SKM-1 (cell line): ENCODE data around the gene LURAP1L.

ENCODE experiments used
- DNase-seq: peaks from one replicate; lab custom pipeline; 2025; ENCODE audit not compliant: unreplicated experiment; lab: John Stamatoyannopoulos, UW

LURAP1L gene

DNA sequence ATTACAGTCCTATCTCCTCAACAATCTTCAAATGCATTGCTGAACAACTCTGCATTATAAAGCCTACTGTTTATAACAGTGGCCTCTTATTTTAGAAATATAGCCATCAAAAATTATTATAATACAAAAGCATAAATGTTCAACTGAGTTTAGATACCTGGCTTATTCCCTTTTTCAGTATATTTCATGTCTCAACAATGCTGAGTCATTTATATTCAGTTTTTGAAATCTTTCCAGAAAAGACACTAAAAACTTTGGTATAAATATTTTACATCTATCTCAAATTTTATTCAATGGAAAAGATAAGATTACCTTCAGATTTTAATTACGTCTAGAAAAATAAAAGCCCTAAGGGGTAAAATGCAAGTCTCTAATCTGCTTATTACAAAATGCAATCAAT, 37.9 kb downstream of the LURAP1L start:
- no peak for DNase-seq

DNA sequence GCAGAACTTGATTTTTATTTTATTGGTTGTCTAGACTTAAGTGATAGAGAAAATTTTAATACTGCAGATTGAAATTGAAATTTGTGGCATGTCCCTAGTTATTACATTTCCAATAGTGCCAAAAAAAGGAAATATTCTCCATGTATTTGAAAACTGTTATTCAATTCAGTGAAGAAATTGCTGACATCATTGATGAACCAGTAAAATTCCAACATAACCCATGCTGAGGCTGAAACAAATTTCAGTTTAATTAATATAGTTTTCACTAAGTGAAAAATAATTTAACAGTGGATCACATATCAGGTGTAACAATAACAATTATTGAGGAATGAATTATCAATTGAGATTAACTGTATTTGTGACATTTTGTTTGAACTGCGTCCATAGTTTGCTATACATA, 38.7 kb downstream of the LURAP1L start:
- no peak for DNase-seq

DNA sequence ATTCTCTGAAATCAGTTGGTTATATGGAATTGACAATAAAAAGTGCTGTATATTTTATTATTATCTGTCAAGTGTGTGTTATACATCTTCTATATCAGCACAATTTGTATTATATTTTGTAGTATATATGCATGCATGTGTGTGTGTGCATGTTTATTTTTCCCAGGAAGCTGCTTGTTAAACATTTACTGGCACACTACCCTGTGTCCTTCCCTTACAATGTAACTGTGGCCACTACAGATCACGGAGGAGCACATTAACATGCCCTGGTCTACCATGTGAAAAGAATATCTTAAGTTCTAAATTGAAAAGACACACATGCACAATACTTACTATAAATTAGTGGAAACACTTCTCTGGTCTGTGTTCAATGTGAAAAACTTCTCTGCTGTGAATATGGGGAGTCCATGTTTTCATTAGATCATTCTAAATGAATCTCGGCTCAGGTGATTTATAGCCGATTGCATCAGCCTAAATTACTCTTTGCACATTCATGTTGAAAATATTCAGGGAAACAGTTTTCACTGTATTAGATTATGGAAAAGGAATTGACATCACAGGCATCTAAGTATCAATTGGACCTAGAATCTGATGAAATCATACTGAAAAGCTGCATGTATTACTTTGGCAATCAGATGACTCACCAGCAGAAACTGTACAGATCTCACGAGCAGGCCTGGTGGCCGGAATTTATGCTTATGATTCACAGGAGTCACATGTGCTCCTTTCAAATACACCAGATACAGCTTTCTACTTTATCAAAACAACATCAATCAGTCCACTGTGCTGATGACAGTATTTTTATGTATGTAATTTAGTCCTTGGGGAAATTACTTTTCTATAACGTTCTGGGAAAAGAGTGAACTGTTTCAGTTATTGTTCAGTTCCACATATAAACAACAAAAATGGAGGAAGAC, 39.4 kb downstream of the LURAP1L start:
- DNase-seq = no peak

DNA sequence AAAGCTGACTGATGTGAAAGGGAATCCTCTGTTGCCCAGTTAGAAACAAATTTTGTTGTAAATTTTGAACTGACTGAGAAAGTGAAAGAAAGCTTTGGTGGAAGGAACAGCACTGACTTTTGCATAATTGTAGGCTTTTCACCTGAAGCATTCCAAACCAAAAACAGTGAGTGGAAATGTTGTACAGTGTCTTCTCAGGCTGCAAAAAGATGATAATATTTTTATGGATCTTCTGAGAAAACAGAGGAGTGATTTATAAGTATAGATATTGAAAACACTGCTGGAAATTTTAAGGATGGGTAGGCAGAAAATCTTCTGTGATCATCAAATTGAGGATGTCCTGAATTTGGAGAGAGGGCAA, 40.0 kb downstream of the LURAP1L start:
- DNase-seq = no peak

DNA sequence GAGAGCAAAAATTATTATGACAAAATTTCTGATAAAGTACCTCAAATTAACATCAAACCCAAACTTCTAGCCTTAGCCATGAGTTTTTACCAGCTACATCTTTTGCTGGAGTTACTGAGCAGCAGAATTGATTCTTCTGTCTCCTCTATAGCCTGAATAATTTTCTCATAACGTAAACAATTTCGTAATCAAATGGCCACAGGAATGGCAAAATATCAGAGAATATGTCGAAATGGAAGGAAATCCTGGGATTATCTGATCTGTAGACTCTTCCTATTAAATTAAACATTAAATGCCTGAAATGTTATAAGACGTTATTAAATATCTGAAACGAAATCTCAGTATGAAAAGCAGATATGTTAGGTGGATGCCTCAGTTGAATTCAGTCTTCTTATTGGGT, 41.1 kb downstream of the LURAP1L start:
- no peak for DNase-seq

DNA sequence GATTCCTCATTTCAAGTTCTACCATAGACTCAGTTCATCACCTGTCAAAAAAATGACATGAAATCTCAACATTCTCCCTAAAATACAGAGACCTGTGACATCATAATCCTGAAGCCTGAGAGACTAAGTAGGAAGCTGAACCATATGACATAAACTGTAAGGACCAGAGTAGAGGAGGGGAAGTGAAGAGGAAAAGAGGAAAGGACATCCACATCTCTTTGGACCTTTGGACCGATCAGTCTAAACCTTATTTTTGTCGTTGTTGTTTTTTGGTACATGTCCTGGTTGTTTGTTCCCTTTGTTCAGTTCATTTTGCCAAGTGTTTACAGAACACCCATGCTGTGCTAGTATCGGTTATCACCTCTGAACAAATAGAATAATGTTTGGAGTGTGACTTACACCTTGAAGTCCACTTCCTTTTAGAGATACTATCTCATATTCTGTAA, 41.9 kb downstream of the LURAP1L start:
- no peak for DNase-seq

DNA sequence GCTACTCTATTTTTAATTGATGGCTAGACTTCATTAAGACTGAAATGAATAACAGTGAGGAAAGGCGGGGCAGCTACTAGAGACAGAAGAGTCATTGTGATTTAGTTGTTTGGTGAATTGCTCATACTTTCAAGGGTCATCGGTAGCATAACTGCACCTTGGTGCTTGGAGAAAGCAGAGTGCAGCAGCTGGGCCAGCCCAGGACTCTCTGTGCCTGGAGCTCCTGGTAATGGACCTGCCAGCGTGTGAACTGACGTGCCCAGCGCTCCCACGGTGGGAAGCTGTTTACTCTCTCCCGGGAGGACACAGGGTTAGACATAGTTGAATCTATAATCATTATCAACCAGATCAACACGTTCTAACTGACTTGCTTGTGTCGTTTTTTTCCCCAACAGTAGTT, 42.9 kb downstream of the LURAP1L start:
- DNase-seq = no peak

DNA sequence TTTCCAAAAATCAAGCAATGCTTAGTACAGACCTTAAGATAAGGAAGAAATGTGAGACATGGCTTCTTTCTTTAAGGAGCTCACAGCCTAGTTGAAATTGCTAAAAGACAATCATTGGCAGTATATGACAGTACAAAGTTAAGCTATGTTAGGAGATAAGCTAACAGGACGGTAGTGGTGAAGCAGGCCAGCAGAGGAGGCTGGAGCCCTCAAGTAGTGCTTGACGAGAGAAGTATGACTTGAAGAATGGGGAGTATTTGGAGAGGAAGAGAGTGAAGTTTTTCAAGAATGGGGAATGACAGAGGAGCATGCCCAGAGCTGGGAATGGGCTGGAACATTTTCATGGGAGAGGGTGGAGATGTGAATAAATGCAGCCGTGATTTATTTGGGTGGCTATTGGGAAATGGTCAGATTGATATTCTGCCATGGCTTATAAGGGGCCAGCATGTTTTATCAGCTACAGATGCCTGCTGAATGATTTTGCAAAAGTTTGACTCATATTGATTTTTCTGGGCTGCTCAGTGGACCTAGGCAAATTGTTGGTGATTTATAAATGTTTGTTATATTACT, 43.7 kb downstream of the LURAP1L start:
- DNase-seq = no peak

DNA sequence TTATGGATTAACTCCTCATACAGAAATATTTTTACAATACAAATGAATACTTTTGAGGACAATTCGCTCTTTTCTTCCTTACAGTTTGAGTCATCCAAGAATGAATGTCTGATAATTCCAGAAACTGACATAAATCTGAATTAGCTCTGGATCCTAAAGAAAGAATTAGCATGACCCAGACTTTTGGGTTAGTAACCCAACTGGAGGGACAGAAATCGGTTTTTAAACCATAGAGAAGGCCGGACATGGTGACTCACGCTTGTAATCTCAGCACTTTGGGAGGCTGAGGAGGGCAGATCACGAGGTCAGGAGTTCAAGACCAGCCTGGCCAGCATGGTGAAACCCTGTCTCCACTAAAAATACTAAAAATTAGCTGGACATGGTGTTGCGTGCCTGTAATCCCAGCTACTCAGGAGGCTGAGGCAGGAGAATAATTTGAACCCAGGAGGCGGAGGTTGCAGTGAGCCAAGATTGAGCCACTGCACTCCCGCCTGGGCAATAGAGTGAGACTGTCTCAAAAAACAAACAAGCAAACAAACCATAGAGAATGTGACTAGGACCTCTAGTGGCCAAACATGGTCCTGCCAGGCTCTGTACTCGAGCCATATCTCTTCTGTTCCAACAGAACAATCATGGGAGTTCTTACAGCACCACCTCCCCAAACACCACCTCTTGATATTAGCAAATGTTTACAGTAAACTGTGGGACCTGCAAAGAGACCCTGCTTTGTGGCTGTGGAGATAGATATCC, 44.8 kb downstream of the LURAP1L start:
- DNase-seq = no peak

DNA sequence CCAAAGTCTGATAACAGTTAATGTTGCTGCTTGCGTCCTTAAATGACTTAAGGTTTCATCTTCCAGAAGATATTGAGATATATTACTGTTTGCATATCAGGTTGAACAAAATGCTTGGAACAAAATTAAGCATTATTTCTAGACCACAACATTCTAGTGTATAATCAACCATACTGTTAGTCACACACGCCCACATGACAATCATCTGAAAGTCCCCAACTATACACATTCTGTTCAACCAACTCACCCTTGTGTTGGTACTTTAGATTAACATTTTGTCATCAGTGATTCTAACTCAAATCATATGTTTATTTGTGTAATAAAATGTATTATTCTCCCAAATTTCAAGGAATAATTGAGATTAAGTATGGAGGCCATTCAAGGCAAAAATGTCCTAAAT, 47.3 kb downstream of the LURAP1L start:
- DNase-seq = no peak

DNA sequence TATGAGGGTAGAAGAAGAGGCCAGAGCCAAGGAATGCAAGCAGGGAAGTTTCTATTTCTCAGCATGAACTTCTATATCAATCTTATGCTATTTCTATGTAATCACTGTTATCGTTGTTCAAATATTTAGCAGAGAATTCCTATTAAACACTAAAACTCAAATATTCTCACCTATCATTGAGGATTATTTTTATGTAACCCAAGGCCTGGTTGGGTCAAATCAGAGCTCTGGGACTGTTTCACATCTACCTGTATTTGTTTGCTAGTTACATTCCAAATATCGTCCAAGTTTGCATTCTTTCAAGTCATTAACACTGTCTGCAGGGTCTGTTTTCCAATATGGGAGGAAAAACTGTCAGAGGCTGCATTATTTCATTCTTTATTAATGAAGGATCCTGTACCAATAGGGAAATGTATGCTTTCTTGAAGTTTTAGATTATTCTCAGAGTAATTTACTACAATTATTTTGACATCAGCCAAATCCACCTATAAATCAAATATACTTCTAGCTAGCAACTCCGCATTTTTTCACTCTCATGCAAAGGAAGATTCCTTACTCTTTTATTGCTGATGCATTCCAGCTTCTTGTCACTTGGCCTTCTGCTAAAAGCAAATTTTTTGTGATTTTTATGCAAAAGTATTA, 52.2 kb downstream of the LURAP1L start:
- no peak for DNase-seq

DNA sequence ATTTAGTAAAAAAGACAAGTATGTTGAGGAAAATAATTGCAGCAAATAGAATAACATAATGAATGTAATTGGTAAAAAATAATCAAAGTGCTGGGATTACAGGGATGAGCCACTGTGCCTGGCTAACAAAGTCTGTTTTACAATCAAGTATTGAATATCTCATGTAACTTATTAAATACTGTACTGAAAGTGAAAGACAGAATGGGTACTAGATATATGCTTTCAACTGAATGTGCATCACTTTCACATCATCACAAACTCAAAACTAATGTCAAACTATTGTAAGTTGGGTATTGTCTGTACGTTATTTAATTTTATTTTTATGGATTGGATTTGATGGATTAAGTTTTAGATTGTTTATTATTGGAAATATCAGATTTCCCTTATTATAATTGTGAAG, 58.9 kb downstream of the LURAP1L start:
- no peak for DNase-seq

DNA sequence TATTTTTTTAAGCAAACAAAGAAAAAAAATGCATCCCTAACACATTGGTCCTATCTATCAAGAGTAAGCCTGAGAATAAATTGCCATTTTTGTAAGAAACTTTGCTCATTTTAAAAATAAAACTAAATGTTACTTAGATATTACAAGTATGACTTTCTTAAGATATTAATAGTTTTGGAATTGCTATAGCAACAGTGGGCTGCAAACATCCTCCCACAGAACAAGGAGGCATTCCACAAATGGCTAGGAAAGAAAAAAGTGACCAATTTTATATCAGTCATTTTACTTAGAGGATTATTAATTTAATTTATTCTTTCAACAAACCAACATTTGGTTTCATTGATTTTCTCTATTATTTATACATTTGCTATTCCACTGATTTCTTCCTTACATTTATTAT, 63.7 kb downstream of the LURAP1L start:
- DNase-seq = no peak

DNA sequence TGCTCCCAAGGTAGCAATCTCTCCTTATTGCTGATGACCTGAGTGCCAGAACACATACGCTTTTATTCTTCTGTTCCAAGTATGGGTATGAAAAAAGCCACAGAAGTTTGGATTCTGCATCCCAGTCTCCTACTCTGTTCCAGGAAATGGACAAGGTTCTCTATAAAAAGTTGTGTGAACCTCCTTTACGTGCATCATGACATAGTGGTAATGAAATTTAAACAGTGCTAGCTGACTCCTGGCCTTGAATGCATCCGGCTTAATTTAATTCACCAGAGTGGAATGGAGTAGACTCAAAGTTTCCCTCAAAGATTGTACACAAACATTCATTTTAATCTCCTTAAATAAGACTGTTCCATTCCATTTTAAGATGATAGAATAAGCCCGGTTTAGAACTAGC, 68.9 kb downstream of the LURAP1L start:
- no peak for DNase-seq

DNA sequence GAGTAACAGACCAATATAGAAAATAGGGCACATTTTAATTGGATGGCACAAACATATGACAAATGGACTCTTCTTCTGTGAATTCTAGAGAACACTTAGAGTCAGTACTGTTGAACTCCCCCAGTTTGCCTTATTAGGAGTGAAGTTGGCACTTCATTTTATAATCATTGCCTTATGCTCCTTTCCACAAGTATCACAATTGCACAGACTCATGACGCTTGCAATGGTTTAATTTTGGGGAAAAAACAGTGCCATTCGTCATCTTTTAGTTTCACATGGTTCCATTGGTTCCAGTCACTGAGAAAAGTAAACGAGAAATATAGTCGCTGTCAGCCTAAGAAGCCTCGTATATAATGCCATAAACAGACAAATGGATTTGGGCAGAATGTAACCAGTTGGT, 71.2 kb downstream of the LURAP1L start:
- no peak for DNase-seq

DNA sequence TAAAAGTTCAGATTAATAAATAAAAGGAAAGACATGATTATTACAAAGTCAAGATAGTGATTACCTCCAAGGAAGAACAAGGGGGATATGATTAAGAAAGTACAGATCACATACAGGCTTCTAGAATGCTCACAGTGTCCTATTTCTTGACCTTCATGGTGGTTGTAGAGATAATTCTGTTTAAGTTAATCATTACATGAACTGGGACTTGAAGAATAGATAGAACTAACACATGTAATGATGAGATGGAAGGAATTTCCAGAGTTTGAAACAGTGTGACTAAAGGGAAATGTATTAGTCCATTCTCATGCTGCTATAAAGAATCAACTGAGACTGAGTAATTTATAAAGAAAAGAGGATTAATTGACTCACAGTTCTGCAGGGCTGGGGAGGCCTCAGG, 72.7 kb downstream of the LURAP1L start:
- no peak for DNase-seq

DNA sequence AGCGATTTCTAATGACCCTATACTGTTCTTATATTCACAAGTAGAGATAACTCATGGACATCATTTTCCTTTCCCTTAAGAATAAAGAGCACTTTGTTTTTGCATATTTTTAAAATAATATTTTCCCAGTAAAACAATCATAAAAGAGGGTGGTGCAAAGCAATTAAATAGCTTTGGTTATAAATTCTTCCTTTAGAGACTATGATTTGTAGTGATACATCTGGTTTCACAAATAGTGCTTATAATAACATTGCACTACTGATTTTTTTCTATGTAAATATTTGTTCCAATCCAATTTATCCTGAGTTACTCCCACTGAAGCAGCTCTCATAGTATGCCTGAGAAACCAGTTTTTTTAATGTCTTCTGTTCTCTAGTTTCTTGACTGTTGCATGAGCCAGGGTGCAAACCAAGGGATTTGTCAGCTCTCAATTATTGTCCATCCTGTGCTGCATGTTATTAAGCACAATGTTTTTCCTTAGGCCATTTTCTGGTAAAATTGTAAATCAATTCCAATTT, 74.7 kb downstream of the LURAP1L start:
- DNase-seq = no peak

DNA sequence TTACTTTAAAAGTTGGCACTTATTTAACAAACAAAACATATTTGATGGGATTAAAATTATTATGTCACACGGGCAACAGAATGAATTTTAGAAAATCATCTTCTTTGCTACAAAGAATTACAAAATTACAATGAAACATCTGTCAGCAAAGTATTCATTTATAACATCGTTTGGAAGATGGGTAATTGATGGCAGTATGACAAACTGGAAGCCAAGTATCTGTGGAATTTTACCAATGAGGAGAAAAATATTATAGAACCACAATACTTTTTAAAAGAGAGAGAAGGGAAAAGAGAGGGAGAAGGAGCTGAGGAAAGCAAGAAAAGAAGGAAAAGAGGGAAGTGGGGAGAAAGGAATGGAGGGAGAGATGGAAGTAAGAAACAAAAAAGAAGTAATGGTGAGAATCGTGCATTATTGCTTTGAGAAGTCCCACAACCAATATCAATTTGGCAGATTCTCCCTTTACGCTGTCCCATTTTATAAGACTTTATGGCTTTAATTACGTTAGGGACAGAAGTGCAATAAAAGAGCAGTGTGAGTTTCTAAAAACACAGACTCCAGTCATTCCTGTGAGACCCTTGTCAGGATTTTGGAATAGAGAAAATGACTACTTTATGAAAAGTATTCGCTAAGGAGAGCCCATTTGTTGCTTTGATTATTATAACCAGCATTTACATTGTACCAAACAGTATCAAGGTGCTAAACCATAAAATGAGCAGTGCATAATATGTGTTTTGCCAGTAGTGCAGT, 76.7 kb downstream of the LURAP1L start:
- DNase-seq = no peak

DNA sequence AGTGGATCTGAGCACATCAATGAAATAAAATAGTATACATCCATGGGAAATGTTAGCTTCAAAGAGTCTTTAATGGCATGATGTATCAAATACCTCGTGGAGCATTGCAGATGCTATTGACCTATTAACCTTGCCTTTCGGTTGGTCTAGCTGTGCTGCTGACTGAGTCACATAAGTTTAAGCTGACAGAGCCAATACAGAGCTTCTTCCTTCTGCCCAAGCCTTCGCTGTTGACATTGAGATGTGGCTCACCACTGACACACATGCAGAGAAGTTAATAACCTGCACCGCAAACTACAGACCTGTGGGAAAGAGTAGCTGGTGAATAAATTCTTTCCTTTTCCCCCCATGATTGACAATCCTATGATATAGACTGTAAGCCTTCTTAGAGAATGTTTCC, 78.2 kb downstream of the LURAP1L start:
- no peak for DNase-seq

DNA sequence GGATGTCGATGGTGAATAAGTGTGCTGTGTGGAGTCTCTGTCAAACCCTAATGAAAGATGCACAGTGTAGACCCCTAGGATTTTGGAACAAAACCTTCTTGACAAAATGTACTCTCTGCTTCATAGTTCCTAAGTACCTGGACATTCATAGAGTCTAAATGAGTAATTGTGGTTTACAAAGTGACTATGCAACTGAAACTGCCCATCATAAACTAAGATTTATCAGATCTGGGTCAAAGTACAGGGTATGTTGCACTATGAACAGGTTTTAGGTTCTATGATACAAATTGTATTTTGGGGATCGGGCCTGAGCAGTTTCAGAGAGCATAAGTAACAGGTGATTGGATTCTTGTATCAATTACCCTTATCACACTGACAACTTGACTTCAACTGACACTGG, 79.4 kb downstream of the LURAP1L start:
- DNase-seq = no peak

DNA sequence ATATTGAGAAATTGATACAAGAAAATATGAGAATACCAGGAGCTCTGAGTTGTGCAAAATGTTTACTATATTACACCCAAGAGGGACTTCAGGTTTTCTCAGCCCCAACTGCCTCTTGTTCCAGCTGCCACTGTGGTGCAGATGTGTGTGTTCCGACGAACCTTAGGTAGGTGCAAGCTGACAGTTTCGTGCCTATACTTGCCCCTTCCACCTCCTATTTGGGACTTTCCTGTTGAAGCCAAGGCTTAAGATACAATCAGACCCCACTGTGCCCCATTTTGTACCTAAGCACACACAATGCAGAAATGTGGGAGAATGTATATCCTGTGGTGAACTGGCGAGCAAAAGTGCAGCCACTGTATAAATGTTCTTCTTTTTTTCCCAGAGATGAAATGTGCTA, 80.2 kb downstream of the LURAP1L start:
- no peak for DNase-seq
